Fibroblast of the aortic adventitia (primary cell): ENCODE measurements around the gene RNU2-63P. TPM values are rescaled to one million over a fixed set of nuclear protein-coding genes. Genes with fewer than 3 reads are reported as not detected.

ENCODE experiments used
- DNase-seq: peaks from one replicate; pipeline ENCODE4 v3.0.0-alpha.2; 2010; ENCODE audit warnings: low read depth
- H3K4me3 ChIP-seq: 2 replicates; pipeline ENCODE4 v1.5.1; 2011; ENCODE audit warnings: low read depth, mild to moderate bottlenecking, control low read depth, low read length, moderate library complexity
- CTCF ChIP-seq: IDR thresholded peaks from 2 replicates; pipeline ENCODE4 v1.5.1; 2011; ENCODE audit warnings: mild to moderate bottlenecking, low read length, control low read depth, inconsistent platforms; ENCODE audit not compliant: insufficient read depth
- total RNA-seq: library from RNA; depleted of rRNA; stranded (reverse); fragments of >200 nt; gene quantifications from 2 replicates; pipeline ENCODE4 v1.2.3, GENCODE V29; 2012; ENCODE audit warnings: low replicate concordance

The RNU2-63P gene
- total RNA-seq, 1 donor: not detected

GRCh38 chr2:88016960-88017779 lies 823 bp upstream of the RNU2-63P start:
- TF ChIP-seq CTCF: no peak
- DNase-seq: peak; percentile 8
- H3K4me3 ChIP-seq: peak overlapping the region; percentile 68

- H3K4me3 ChIP-seq: no peak overlapping the region
- no peak for TF ChIP-seq CTCF
- no peak for DNase-seq
Measured at GRCh38 chr2:88011011-88011410, 5.3 kb downstream of the RNU2-63P start.

GRCh38 chr2:88010136-88010535 lies 6.2 kb downstream of the RNU2-63P start:
- TF ChIP-seq CTCF: no peak
- no peak overlapping the region for H3K4me3 ChIP-seq
- no peak for DNase-seq

- no peak for DNase-seq
- H3K4me3 ChIP-seq: no peak overlapping the region
- TF ChIP-seq CTCF: no peak
Measured at GRCh38 chr2:88006912-88007439, 9.4 kb downstream of the RNU2-63P start.

GRCh38 chr2:88005776-88006175 lies 10.6 kb downstream of the RNU2-63P start:
- TF ChIP-seq CTCF: no peak
- no peak for DNase-seq
- no peak overlapping the region for H3K4me3 ChIP-seq

- H3K4me3 ChIP-seq: no peak overlapping the region
- TF ChIP-seq CTCF: no peak
- DNase-seq: no peak
Measured at GRCh38 chr2:88003074-88003755, 13.1 kb downstream of the RNU2-63P start.
